OCI-LY7 (cell line): ENCODE data around the gene HERC2. TPM values are rescaled to one million over a fixed set of nuclear protein-coding genes. Genes with fewer than 3 reads are reported as not detected.

ENCODE experiments used
- BruUV-seq: library from RNA; stranded (reverse); fragments of 400-500 nt; replicated peaks from 2 replicates; lab custom pipeline; 2021; lab: Mats Ljungman, UMichigan
- CTCF ChIA-PET: fragments of 300-600 bp; sonication (Branson Sonifier 250); formaldehyde crosslinking; loops from one replicate; lab custom pipeline; 2022; ENCODE audit warnings: antibody characterized with exemption; ENCODE audit not compliant: unreplicated experiment; lab: Charles Lee
- POLR2A ChIA-PET: fragments of 300-600 bp; sonication (Branson Sonifier 250); formaldehyde crosslinking; loops from one replicate; lab custom pipeline; 2022; ENCODE audit warnings: antibody characterized with exemption; lab: Charles Lee
- DNase-seq: peaks from one replicate; pipeline ENCODE4 v3.0.0-alpha.2; 2015; ENCODE audit warnings: low spot score
- H2AFZ ChIP-seq: fragments of 200-600 bp; sonication (generic), shearing (Covaris generic); 2 replicates; pipeline ENCODE4 v1.6.1; 2014; ENCODE audit warnings: mild to moderate bottlenecking, antibody characterized with exemption, low read length, moderate library complexity
- H3K27ac ChIP-seq: fragments of 200-600 bp; sonication (generic); 2 replicates; pipeline ENCODE4 v1.5.1; 2014; ENCODE audit warnings: mixed run types, low read depth, mild to moderate bottlenecking, moderate library complexity, low read length, inconsistent platforms; ENCODE audit not compliant: poor library complexity, severe bottlenecking
- H3K36me3 ChIP-seq: fragments of 200-600 bp; sonication (generic); 2 replicates; pipeline ENCODE4 v1.6.1; 2014; ENCODE audit warnings: mild to moderate bottlenecking, antibody characterized with exemption, low read length, moderate library complexity, mixed read lengths; ENCODE audit not compliant: insufficient read depth
- H3K4me1 ChIP-seq: fragments of 200-600 bp; sonication (generic); 2 replicates; pipeline ENCODE4 v1.5.1; 2014; ENCODE audit warnings: mild to moderate bottlenecking, low read length; ENCODE audit not compliant: insufficient read depth, poor library complexity, severe bottlenecking
- H3K4me2 ChIP-seq: fragments of 200-600 bp; sonication (generic); 2 replicates; pipeline ENCODE4 v1.6.1; 2014; ENCODE audit warnings: mild to moderate bottlenecking, low read length
- H3K4me3 ChIP-seq: fragments of 200-600 bp; sonication (generic); 2 replicates; pipeline ENCODE4 v1.5.1; 2014; ENCODE audit warnings: mild to moderate bottlenecking, low read depth, low read length; ENCODE audit not compliant: poor library complexity, severe bottlenecking
- H3K79me2 ChIP-seq: fragments of 200-600 bp; sonication (generic); 2 replicates; pipeline ENCODE4 v1.6.1; 2016; ENCODE audit warnings: low read depth, mild to moderate bottlenecking, low read length, moderate library complexity, mixed read lengths; ENCODE audit not compliant: insufficient read depth
- H3K9me2 ChIP-seq: fragments of 200-600 bp; sonication (generic); 2 replicates; pipeline ENCODE4 v1.6.1; 2016; ENCODE audit warnings: mild to moderate bottlenecking, low read length, mixed read lengths; ENCODE audit not compliant: insufficient read depth
- H3K9me3 ChIP-seq: fragments of 200-600 bp; sonication (generic); 2 replicates; pipeline ENCODE4 v1.6.1; 2014; ENCODE audit warnings: mild to moderate bottlenecking, mixed run types, low read length, mixed read lengths
- H4K20me1 ChIP-seq: fragments of 200-600 bp; sonication (generic); 2 replicates; pipeline ENCODE4 v1.6.1; 2014; ENCODE audit warnings: mild to moderate bottlenecking, antibody characterized with exemption, low read length, moderate library complexity, mixed read lengths; ENCODE audit not compliant: insufficient read depth
- EZH2phosphoT487 ChIP-seq: fragments of 200-600 bp; sonication (generic); IDR thresholded peaks from 2 replicates; pipeline ENCODE4 v1.6.1; 2018; ENCODE audit warnings: low read depth, borderline replicate concordance, mild to moderate bottlenecking, mixed run types, antibody characterized with exemption, low read length, moderate library complexity, mixed read lengths
- intact Hi-C: fragments of 100-400 bp; cut with micrococcal nuclease; formaldehyde crosslinking; loops from one replicate; pipeline ENCODE4 v1.10.0; 2022; ENCODE audit not compliant: unreplicated experiment
- total RNA-seq, 2 experiments: library from RNA; depleted of rRNA in 1 of 2; stranded (reverse); fragments of >200 nt in 1 of 2; shearing (Covaris generic) in 1 of 2; gene quantifications; 2 replicates each; pipeline ENCODE4 v1.2.3, GENCODE V29; 2014 to 2022
- TF ChIP-seq, protein P1 (sequence below): fragments of 200-600 bp; sonication (generic); conservative IDR thresholded peaks from 2 replicates; pipeline ENCODE4 v1.5.1; 2014; ENCODE audit warnings: mild to moderate bottlenecking, antibody characterized with exemption, low read length, moderate library complexity, mixed read lengths

HERC2 gene
- total RNA-seq, 2 experiments from 2014 or later, result 55.5 to 94.0 TPM

DNA sequence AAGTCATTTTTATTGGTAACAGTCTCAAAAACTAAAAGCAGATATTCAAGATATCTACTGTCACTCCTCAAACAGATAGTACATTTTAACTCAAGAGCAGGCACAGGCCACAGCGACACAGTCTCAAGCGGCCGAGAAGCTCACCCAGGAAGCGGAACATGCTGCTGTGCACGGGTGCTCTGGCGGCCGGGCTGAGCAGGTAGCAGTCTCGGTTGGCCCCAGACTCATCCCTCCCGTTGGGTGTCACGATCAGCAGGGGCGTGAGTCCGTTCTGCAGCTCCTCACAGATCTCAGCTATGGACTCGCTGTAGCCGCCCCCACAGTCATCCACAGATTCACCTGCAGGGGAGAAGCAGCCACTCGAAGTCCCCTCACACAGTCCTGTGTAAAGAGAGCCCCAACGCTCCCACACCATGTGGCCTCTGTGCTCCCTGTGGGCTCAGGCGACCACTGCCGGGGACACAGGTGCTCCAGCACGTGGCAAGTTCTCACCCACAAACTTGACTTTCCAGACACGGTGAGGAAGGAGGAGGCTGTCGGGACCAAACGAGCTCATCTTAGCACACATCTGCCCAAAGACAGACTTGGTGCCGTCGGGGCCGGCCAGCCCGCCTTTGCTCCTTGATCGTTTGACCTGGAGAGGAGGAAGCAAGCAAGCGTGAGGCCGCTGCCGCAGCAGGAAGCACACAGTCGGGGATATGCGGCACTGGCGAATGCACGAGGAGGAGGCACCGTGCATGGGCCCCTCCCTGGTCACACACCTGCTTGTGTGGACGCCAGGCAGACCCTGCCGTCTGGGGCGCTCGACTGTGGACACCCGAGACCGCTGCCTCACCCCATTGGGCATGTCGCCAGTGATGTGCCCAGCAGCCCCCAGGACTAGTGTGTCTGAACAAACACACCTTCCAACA, 205.2 kb downstream of the HERC2 start:
- Histone ChIP-seq H3K4me3 (no peak overlapping the region), H3K4me1 (no peaks in the 10 kb centered on the region), H2AFZ (no peak overlapping the region), H3K9me2 (no peaks in the 10 kb centered on the region), H3K27ac (no peak overlapping the region), H3K79me2 (no peaks in the 10 kb centered on the region), H3K36me3 (peaks cover 75% of the 10 kb centered on the region), H4K20me1 (no peaks in the 10 kb centered on the region), H3K4me2 (no peak overlapping the region), H3K9me3 (no peaks in the 10 kb centered on the region)
- ChIA-PET POLR2A (no interaction called here), CTCF (no interaction called here)
- TF ChIP-seq, protein P1, sequence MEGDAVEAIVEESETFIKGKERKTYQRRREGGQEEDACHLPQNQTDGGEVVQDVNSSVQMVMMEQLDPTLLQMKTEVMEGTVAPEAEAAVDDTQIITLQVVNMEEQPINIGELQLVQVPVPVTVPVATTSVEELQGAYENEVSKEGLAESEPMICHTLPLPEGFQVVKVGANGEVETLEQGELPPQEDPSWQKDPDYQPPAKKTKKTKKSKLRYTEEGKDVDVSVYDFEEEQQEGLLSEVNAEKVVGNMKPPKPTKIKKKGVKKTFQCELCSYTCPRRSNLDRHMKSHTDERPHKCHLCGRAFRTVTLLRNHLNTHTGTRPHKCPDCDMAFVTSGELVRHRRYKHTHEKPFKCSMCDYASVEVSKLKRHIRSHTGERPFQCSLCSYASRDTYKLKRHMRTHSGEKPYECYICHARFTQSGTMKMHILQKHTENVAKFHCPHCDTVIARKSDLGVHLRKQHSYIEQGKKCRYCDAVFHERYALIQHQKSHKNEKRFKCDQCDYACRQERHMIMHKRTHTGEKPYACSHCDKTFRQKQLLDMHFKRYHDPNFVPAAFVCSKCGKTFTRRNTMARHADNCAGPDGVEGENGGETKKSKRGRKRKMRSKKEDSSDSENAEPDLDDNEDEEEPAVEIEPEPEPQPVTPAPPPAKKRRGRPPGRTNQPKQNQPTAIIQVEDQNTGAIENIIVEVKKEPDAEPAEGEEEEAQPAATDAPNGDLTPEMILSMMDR, result no peak
- no peak for TF ChIP-seq EZH2phosphoT487
- no TSS peak for BruUV-seq
- intact Hi-C loops, result no loop called here
- DNase-seq, result no peak

DNA sequence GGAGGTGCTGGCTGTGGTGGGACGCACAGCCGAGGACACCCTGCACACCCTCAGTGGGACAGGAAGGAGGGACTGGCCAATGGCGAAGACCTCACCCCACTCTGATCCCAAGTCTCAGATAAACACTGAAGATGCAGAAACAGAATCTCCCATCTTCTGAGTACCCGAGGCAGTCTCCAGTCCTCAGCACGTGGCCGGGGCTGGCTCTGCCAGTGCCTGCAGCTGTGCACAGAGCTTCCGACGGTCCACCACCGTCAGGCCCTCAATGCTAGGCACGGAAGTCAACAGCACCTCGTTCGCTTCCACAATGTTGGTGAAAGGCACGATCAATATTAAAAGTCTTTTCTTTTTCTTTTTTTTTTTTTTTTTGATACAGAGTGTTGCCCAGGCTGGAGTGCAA, 206.1 kb downstream of the HERC2 start:
- Histone ChIP-seq H3K4me3 (no peak overlapping the region), H3K4me1 (no peaks in the 10 kb centered on the region), H3K36me3 (peaks cover 78% of the 10 kb centered on the region), H3K27ac (no peak overlapping the region), H4K20me1 (no peaks in the 10 kb centered on the region), H3K79me2 (no peaks in the 10 kb centered on the region), H2AFZ (no peak overlapping the region), H3K9me2 (no peaks in the 10 kb centered on the region), H3K4me2 (no peak overlapping the region), H3K9me3 (no peaks in the 10 kb centered on the region)
- intact Hi-C loops, result no loop called here
- ChIA-PET POLR2A (no interaction called here), CTCF (no interaction called here)
- DNase-seq, result no peak
- no TSS peak for BruUV-seq
- TF ChIP-seq, protein P1, result no peak
- TF ChIP-seq EZH2phosphoT487, result no peak
